OCI-LY1 (cell line): Measurements from ENCODE around the gene ATP6V0A1.

ENCODE experiments used
- CTCF ChIP-seq: fragments of 200-600 bp; sonication (generic), shearing (Covaris generic); IDR thresholded peaks from 2 replicates; pipeline ENCODE4 v1.5.1; 2017; ENCODE audit warnings: mild to moderate bottlenecking, antibody characterized with exemption, low read length, moderate library complexity, mixed read lengths
- EZH2 ChIP-seq: fragments of 200-600 bp; sonication (generic), shearing (Covaris generic); IDR thresholded peaks from 2 replicates; pipeline ENCODE4 v1.8.0; 2017; ENCODE audit warnings: borderline replicate concordance, mixed run types, mild to moderate bottlenecking, antibody characterized with exemption, low read length, moderate library complexity, mixed read lengths

- no peak for TF ChIP-seq CTCF
- TF ChIP-seq EZH2, result no peak
Measured at GRCh38 chr17:42547698-42548069, 89.0 kb downstream of the ATP6V0A1 start.
